HEK293 (cell line): ENCODE results near the gene LZTFL1.

Source experiments
- CTCF ChIA-PET: fragments of 350-600 bp; formaldehyde crosslinking; extraction: SDS; loops from one replicate; lab custom pipeline; 2021; ENCODE audit warnings: antibody characterized with exemption; lab: Yijun Ruan, JAX
- POLR2A ChIA-PET: fragments of 300-600 bp; formaldehyde crosslinking; extraction: SDS; loops from one replicate; lab custom pipeline; 2020; ENCODE audit warnings: antibody characterized with exemption, inconsistent platforms; lab: Yijun Ruan, JAX
- H3K27ac ChIP-seq: fragments of 200-500 bp; sonication (Bioruptor generic); 2 replicates; pipeline ENCODE4 v1.5.1; 2014; ENCODE audit warnings: low read depth, low read length, control low read depth, inconsistent platforms; ENCODE audit errors: extremely low read depth
- H3K36me3 ChIP-seq, 2 experiments: fragments of 200-500 bp in 1 of 2; sonication (Bioruptor generic) in 1 of 2; 1 replicate in 1 of 2; 2 replicates in 1 of 2; pipeline ENCODE4 v1.5.1; 2014 to 2017; ENCODE audit warnings: inconsistent platforms in 2 of 2, low read length in 2 of 2; ENCODE audit not compliant: control insufficient read depth in 2 of 2, insufficient read depth in 1 of 2
- H3K4me1 ChIP-seq: fragments of 200-500 bp; sonication (Bioruptor generic); 2 replicates; pipeline ENCODE4 v1.5.1; 2014; ENCODE audit warnings: mild to moderate bottlenecking, low read length, inconsistent platforms; ENCODE audit not compliant: control insufficient read depth, insufficient read depth
- H3K4me3 ChIP-seq: 2 replicates; pipeline ENCODE4 v1.5.1; 2011; ENCODE audit warnings: low read depth, mild to moderate bottlenecking, control low read depth, low read length, moderate library complexity
- H3K9me3 ChIP-seq: fragments of 200-500 bp; sonication (Bioruptor generic); 2 replicates; pipeline ENCODE4 v1.5.1; 2014; ENCODE audit warnings: low read depth, low read length, inconsistent platforms; ENCODE audit not compliant: control insufficient read depth, insufficient read depth
- KLF7 ChIP-seq: fragments of 450-650 bp; formaldehyde crosslinking; IDR thresholded peaks from 2 replicates; pipeline ENCODE4 v1.5.1; 2016; ENCODE audit warnings: missing biosample characterization, missing genetic modification characterization, borderline replicate concordance
- MEIS1 ChIP-seq: sonication (generic); formaldehyde crosslinking; IDR thresholded peaks from 2 replicates; pipeline ENCODE4 v1.8.1; 2022; ENCODE audit warnings: missing genetic modification reagents, mild to moderate bottlenecking, borderline replicate concordance
- RBAK ChIP-seq: fragments of 450-650 bp; formaldehyde crosslinking; IDR thresholded peaks from 2 replicates; pipeline ENCODE4 v1.5.1; 2016; ENCODE audit warnings: missing biosample characterization, missing genetic modification characterization
- SCRT2 ChIP-seq: fragments of 450-650 bp; formaldehyde crosslinking; IDR thresholded peaks from 2 replicates; pipeline ENCODE4 v1.5.1; 2016; ENCODE audit warnings: missing biosample characterization, missing genetic modification characterization
- ZBTB10 ChIP-seq: fragments of 450-650 bp; formaldehyde crosslinking; IDR thresholded peaks from 2 replicates; pipeline ENCODE4 v1.5.1; 2016; ENCODE audit warnings: missing biosample characterization, missing genetic modification characterization
- ZBTB17 ChIP-seq: fragments of 450-650 bp; formaldehyde crosslinking; IDR thresholded peaks from 2 replicates; pipeline ENCODE4 v1.5.1; 2016; ENCODE audit warnings: missing biosample characterization, missing genetic modification characterization
- ZBTB26 ChIP-seq: fragments of 450-650 bp; formaldehyde crosslinking; optimal IDR thresholded peaks from 2 replicates; pipeline ENCODE3; 2016; ENCODE audit warnings: missing biosample characterization, mild to moderate bottlenecking, missing genetic modification characterization
- ZEB2 ChIP-seq: fragments of 450-650 bp; formaldehyde crosslinking; IDR thresholded peaks from 2 replicates; pipeline ENCODE4 v1.5.1; 2016; ENCODE audit warnings: missing biosample characterization, missing genetic modification characterization
- ZFHX2 ChIP-seq: fragments of 450-650 bp; formaldehyde crosslinking; conservative IDR thresholded peaks from 2 replicates; pipeline ENCODE4 v1.5.1; 2016; ENCODE audit warnings: missing biosample characterization, missing genetic modification characterization
- ZFP37 ChIP-seq: fragments of 450-650 bp; formaldehyde crosslinking; IDR thresholded peaks from 2 replicates; pipeline ENCODE4 v1.5.1; 2016; ENCODE audit warnings: missing biosample characterization, missing genetic modification characterization
- ZNF140 ChIP-seq: fragments of 450-650 bp; formaldehyde crosslinking; IDR thresholded peaks from 2 replicates; pipeline ENCODE4 v1.5.1; 2016; ENCODE audit warnings: missing biosample characterization, missing genetic modification characterization
- ZNF148 ChIP-seq: fragments of 450-650 bp; formaldehyde crosslinking; IDR thresholded peaks from 2 replicates; pipeline ENCODE4 v1.5.0; 2017; ENCODE audit warnings: missing biosample characterization, missing genetic modification characterization, borderline replicate concordance
- ZNF2 ChIP-seq: fragments of 450-650 bp; formaldehyde crosslinking; IDR thresholded peaks from 2 replicates; pipeline ENCODE4 v1.5.1; 2016; ENCODE audit warnings: missing biosample characterization, missing genetic modification characterization
- ZNF214 ChIP-seq: fragments of 450-650 bp; formaldehyde crosslinking; IDR thresholded peaks from 2 replicates; pipeline ENCODE4 v1.5.1; 2017; ENCODE audit warnings: missing biosample characterization, mild to moderate bottlenecking, missing genetic modification characterization, borderline replicate concordance
- ZNF248 ChIP-seq: fragments of 450-650 bp; formaldehyde crosslinking; IDR thresholded peaks from 2 replicates; pipeline ENCODE4 v1.5.1; 2017; ENCODE audit warnings: missing biosample characterization, missing genetic modification characterization
- ZNF292 ChIP-seq: fragments of 450-650 bp; formaldehyde crosslinking; IDR thresholded peaks from 2 replicates; pipeline ENCODE4 v1.5.1; 2016; ENCODE audit warnings: low read depth, missing biosample characterization, missing genetic modification characterization, borderline replicate concordance
- ZNF302 ChIP-seq: fragments of 450-650 bp; formaldehyde crosslinking; IDR thresholded peaks from 2 replicates; pipeline ENCODE4 v1.5.1; 2016; ENCODE audit warnings: missing biosample characterization, missing genetic modification characterization, low read depth
- ZNF37A ChIP-seq: fragments of 450-650 bp; IDR thresholded peaks from 2 replicates; pipeline ENCODE4 v1.5.1; 2018; ENCODE audit warnings: missing biosample characterization, missing genetic modification characterization
- ZNF549 ChIP-seq: fragments of 450-650 bp; IDR thresholded peaks from 2 replicates; pipeline ENCODE4 v1.5.1; 2018; ENCODE audit warnings: missing biosample characterization, missing genetic modification characterization, mild to moderate bottlenecking, inconsistent platforms, moderate library complexity
- ZNF555 ChIP-seq: fragments of 450-650 bp; formaldehyde crosslinking; conservative IDR thresholded peaks from 2 replicates; pipeline ENCODE4 v1.5.1; 2017; ENCODE audit warnings: missing biosample characterization, mild to moderate bottlenecking, missing genetic modification characterization, inconsistent platforms
- ZNF560 ChIP-seq: fragments of 450-650 bp; formaldehyde crosslinking; IDR thresholded peaks from 2 replicates; pipeline ENCODE4 v1.5.1; 2017; ENCODE audit warnings: missing biosample characterization, missing genetic modification characterization, borderline replicate concordance
- ZNF596 ChIP-seq: fragments of 450-650 bp; IDR thresholded peaks from 2 replicates; pipeline ENCODE4 v1.5.0; 2018; ENCODE audit warnings: missing biosample characterization, mild to moderate bottlenecking, missing genetic modification characterization, moderate library complexity
- ZNF629 ChIP-seq: fragments of 450-650 bp; formaldehyde crosslinking; IDR thresholded peaks from 2 replicates; pipeline ENCODE4 v1.5.1; 2017; ENCODE audit warnings: missing biosample characterization, missing genetic modification characterization
- ZNF692 ChIP-seq: fragments of 450-650 bp; formaldehyde crosslinking; IDR thresholded peaks from 2 replicates; pipeline ENCODE4 v1.5.1; 2016; ENCODE audit warnings: missing biosample characterization, missing genetic modification characterization
- ZSCAN16 ChIP-seq: fragments of 450-650 bp; formaldehyde crosslinking; IDR thresholded peaks from 2 replicates; pipeline ENCODE4 v1.5.1; 2016; ENCODE audit warnings: missing biosample characterization, missing genetic modification characterization
- ZSCAN4 ChIP-seq: fragments of 450-650 bp; formaldehyde crosslinking; IDR thresholded peaks from 2 replicates; pipeline ENCODE4 v1.5.1; 2017; ENCODE audit warnings: missing biosample characterization, missing genetic modification characterization
- TF ChIP-seq, protein P1 (sequence below): fragments of 450-650 bp; formaldehyde crosslinking; IDR thresholded peaks from 2 replicates; pipeline ENCODE4 v1.5.1; 2017; ENCODE audit warnings: missing biosample characterization, missing genetic modification characterization

The LZTFL1 gene

DNA sequence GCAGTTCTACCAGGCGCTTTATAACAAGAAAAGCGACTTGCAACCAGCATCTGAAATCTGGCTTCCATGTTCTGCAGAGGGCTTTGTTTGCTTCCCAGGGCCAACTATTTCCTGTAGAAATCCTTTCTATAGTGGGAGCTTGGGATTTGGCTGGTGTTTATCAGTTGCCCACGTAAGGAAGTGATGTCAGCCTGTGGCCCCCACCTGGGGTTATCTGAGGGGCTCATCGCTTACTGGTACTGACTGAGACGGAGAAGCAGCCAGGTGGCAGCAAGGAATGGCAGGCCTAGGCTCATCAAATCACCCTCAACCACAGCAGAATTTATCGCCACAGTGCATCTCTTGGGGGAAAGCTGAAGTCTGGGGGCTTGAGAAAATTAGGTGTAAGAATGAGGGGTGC is 29.9 kb upstream of the LZTFL1 start:
- no peaks in the 10 kb centered on the region for H3K36me3 ChIP-seq
- no peaks in the 10 kb centered on the region for H3K9me3 ChIP-seq
- no peak overlapping the region for H3K4me3 ChIP-seq
- H3K27ac ChIP-seq = no peak overlapping the region
- no peaks in the 10 kb centered on the region for H3K4me1 ChIP-seq
- no peak for TF ChIP-seq ZFP37
- TF ChIP-seq ZNF560 = no peak
- TF ChIP-seq ZSCAN16 (tag by site-specific recombination) = no peak
- no peak for TF ChIP-seq ZNF37A (tag by site-specific recombination)
- no peak for TF ChIP-seq ZEB2 (tag by site-specific recombination)
- no peak for TF ChIP-seq ZBTB10
- TF ChIP-seq ZNF2 (tag by site-specific recombination) = no peak
- TF ChIP-seq ZNF248 (tag by site-specific recombination) = no peak
- no peak for TF ChIP-seq ZNF214 (tag by site-specific recombination)
- no peak for TF ChIP-seq ZNF549 (tag by site-specific recombination)
- no peak for TF ChIP-seq ZNF140 (tag by site-specific recombination)
- no peak for TF ChIP-seq ZNF555 (tag by site-specific recombination)
- TF ChIP-seq, protein P1, sequence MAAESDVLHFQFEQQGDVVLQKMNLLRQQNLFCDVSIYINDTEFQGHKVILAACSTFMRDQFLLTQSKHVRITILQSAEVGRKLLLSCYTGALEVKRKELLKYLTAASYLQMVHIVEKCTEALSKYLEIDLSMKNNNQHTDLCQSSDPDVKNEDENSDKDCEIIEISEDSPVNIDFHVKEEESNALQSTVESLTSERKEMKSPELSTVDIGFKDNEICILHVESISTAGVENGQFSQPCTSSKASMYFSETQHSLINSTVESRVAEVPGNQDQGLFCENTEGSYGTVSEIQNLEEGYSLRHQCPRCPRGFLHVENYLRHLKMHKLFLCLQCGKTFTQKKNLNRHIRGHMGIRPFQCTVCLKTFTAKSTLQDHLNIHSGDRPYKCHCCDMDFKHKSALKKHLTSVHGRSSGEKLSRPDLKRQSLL (tag by site-specific recombination) = no peak
- TF ChIP-seq ZNF629 = no peak
- no peak for TF ChIP-seq ZFHX2 (tag by site-specific recombination)
- no peak for TF ChIP-seq ZBTB26 (tag by site-specific recombination)
- TF ChIP-seq, all 188 proteins: peak for 0
- POLR2A ChIA-PET = no interaction called here
- CTCF ChIA-PET = no interaction called here

DNA sequence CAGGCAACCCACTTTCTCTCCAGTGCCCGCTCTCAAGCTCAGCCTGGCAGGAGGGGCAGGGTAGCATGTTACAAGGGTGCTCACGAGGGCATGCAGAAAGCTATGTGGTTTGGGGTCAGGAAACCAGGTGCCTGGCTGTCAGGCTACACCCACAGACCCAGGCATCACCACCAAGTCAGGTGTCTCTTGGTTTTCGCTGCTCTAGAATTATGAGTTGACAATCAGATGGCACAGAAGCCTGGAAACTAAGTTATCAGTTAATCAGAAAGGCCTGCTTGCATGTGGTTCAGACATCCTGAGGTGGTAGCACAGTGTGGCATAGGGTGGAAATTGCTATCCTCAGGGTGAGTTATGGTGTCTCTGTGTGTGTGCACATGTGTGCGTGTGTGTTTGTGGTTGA is 28.2 kb upstream of the LZTFL1 start:
- Histone ChIP-seq H3K36me3 (no peaks in the 10 kb centered on the region), H3K9me3 (no peaks in the 10 kb centered on the region)
- TF ChIP-seq ZNF302 (tag by site-specific recombination) = no peak
- no peak for TF ChIP-seq ZNF292
- no peak for TF ChIP-seq ZNF214 (tag by site-specific recombination)
- no peak for TF ChIP-seq RBAK (tag by site-specific recombination)
- no peak for TF ChIP-seq ZBTB17 (tag by site-specific recombination)
- no peak for TF ChIP-seq ZNF148
- TF ChIP-seq ZNF596 (tag by site-specific recombination) = no peak
- TF ChIP-seq KLF7 (tag by site-specific recombination) = no peak
- TF ChIP-seq ZSCAN4 (tag by site-specific recombination) = no peak
- no peak for TF ChIP-seq ZFHX2 (tag by site-specific recombination)
- no peak for TF ChIP-seq ZNF692 (tag by site-specific recombination)
- TF ChIP-seq MEIS1 (CRISPR knock-in tag) = no peak
- TF ChIP-seq SCRT2 (tag by site-specific recombination) = no peak

More for the DNA sequence above, 28.2 kb upstream of the LZTFL1 start:
- Histone ChIP-seq H3K4me3 (no peak overlapping the region), H3K27ac (no peak overlapping the region), H3K4me1 (no peaks in the 10 kb centered on the region)
- ChIA-PET CTCF (no interaction called here), POLR2A (no interaction called here)
